GM12878 (cell line): ENCODE measurements around the gene SMU1. TPM values are rescaled to one million over a fixed set of nuclear protein-coding genes. Genes with fewer than 3 reads are reported as not detected.

ENCODE experiments used
- ATAC-seq: fragments of 200-7000 bp; cut with Tn5 transposase; 3 replicates; pipeline ENCODE4 v1.9.1; 2020; ENCODE audit warnings: mild to moderate bottlenecking, moderate library complexity
- BruUV-seq: library from RNA; stranded (reverse); fragments of 400-500 nt; replicated peaks from 2 replicates; lab custom pipeline; 2021; lab: Mats Ljungman, UMichigan
- CTCF ChIA-PET: fragments of 300-600 bp; sonication (Branson Sonifier 250); formaldehyde crosslinking; extraction: SDS; loops from one replicate; lab custom pipeline; 2021; ENCODE audit warnings: inconsistent platforms; lab: Yijun Ruan, JAX
- POLR2A ChIA-PET: fragments of 350-600 bp; formaldehyde crosslinking; extraction: SDS; loops from one replicate; lab custom pipeline; 2021; ENCODE audit warnings: inconsistent platforms; lab: Charles Lee
- RAD21 ChIA-PET: fragments of 300-600 bp; sonication (Branson Sonifier 250); formaldehyde crosslinking; loops from one replicate; lab custom pipeline; 2023; ENCODE audit warnings: antibody characterized with exemption; ENCODE audit not compliant: unreplicated experiment; lab: Charles Lee
- SMC1A ChIA-PET: fragments of 300-600 bp; sonication (Branson Sonifier 250); formaldehyde crosslinking; loops from one replicate; lab custom pipeline; 2023; ENCODE audit not compliant: unreplicated experiment, uncharacterized antibody; lab: Charles Lee
- DNase-seq: peaks from one replicate; pipeline ENCODE4 v3.0.0-alpha.2; 2011; ENCODE audit warnings: low read depth, low spot score
- FAIRE-seq: peaks from 3 replicates; lab custom pipeline; 2011; peaks lifted over from hg19 to GRCh38; lab: Jason Lieb, UNC
- H2AFZ ChIP-seq: 2 replicates; pipeline ENCODE4 v1.6.0; 2011; ENCODE audit warnings: low read depth, low read length, control low read depth; ENCODE audit not compliant: control insufficient read depth
- H3K27ac ChIP-seq: 2 replicates; pipeline ENCODE4 v1.5.1; 2011; ENCODE audit warnings: control low read depth; ENCODE audit not compliant: control insufficient read depth, insufficient read depth
- H3K27me3 ChIP-seq, 2 experiments: replicated peaks in 1 of 2; 2 replicates each; pipeline versions ENCODE4 v1.6.0 to v1.6.1; 2011; ENCODE audit warnings: low read length in 1 of 2; ENCODE audit not compliant: control insufficient read depth in 2 of 2, insufficient read depth in 2 of 2
- H3K36me3 ChIP-seq, 2 experiments: 2 replicates each; pipeline ENCODE4 v1.5.1; 2011; ENCODE audit warnings: low read length in 1 of 2; ENCODE audit not compliant: control insufficient read depth in 2 of 2, insufficient read depth in 2 of 2
- H3K4me1 ChIP-seq: 2 replicates; pipeline ENCODE4 v1.6.1; 2011; ENCODE audit warnings: mild to moderate bottlenecking, low read length, moderate library complexity, mixed read lengths; ENCODE audit not compliant: control insufficient read depth, insufficient read depth
- H3K4me2 ChIP-seq: 2 replicates; pipeline ENCODE4 v1.6.0; 2011; ENCODE audit warnings: control low read depth; ENCODE audit not compliant: control insufficient read depth, insufficient read depth
- H3K4me3 ChIP-seq: fragments of 200-600 bp; sonication (generic); 2 replicates; pipeline ENCODE4 v1.5.1; 2016
- H3K79me2 ChIP-seq: 2 replicates; pipeline ENCODE4 v1.6.0; 2011; ENCODE audit warnings: low read length; ENCODE audit not compliant: control insufficient read depth, insufficient read depth
- H3K9ac ChIP-seq: 2 replicates; pipeline ENCODE4 v1.8.0; 2011; ENCODE audit warnings: low read length, control low read depth, mixed read lengths; ENCODE audit not compliant: control insufficient read depth, insufficient read depth
- H3K9me3 ChIP-seq: replicated peaks from 3 replicates; pipeline ENCODE4 v1.5.1; 2011; ENCODE audit warnings: mild to moderate bottlenecking, low read length; ENCODE audit not compliant: control insufficient read depth, insufficient read depth
- H4K20me1 ChIP-seq: 2 replicates; pipeline ENCODE4 v1.6.0; 2011; ENCODE audit not compliant: control insufficient read depth, insufficient read depth
- ASH2L ChIP-seq: fragments of 300-600, 200-600 bp; sonication (generic); IDR thresholded peaks from 2 replicates; pipeline ENCODE4 v1.6.1; 2017; ENCODE audit warnings: low read depth, mild to moderate bottlenecking, borderline replicate concordance
- BHLHE40 ChIP-seq, 2 experiments: fragments of 450-650 bp in 1 of 2; IDR thresholded peaks; 2 replicates each; pipeline ENCODE4 v1.6.1; 2011 to 2017; ENCODE audit warnings: low read depth in 2 of 2, borderline replicate concordance in 1 of 2, improper control_type of control experiment in 1 of 2, low read length in 1 of 2, mild to moderate bottlenecking in 1 of 2
- CEBPB ChIP-seq, 2 experiments: fragments of 150-350 bp in 1 of 2; IDR thresholded peaks; 2 replicates each; pipeline ENCODE4 v1.6.1; 2012 to 2014; ENCODE audit warnings: low read depth in 2 of 2, low read length in 2 of 2, borderline replicate concordance in 1 of 2, inconsistent platforms in 1 of 2
- CHD2 ChIP-seq: IDR thresholded peaks from 2 replicates; pipeline ENCODE4 v1.6.1; 2011; ENCODE audit warnings: low read depth, low read length, improper control_type of control experiment, borderline replicate concordance
- FOS ChIP-seq: IDR thresholded peaks from 3 replicates; pipeline ENCODE4 v1.6.1; 2011; ENCODE audit warnings: borderline replicate concordance; ENCODE audit not compliant: insufficient read length; ENCODE audit errors: extremely low read depth
- FOXK2 ChIP-seq: fragments of 450-650 bp; IDR thresholded peaks from 2 replicates; pipeline ENCODE4 v1.6.1; 2017; ENCODE audit warnings: mild to moderate bottlenecking, moderate library complexity
- IKZF1 ChIP-seq: fragments of 450-650 bp; conservative IDR thresholded peaks from 2 replicates; pipeline ENCODE4 v1.6.1; 2017; ENCODE audit warnings: antibody characterized with exemption, mild to moderate bottlenecking
- IRF4 ChIP-seq: IDR thresholded peaks from 2 replicates; pipeline ENCODE4 v1.6.1; 2011; ENCODE audit warnings: low read depth, low read length
- JUNB ChIP-seq: IDR thresholded peaks from 2 replicates; pipeline ENCODE4 v1.6.1; 2016; ENCODE audit warnings: antibody characterized with exemption, mild to moderate bottlenecking
- LARP7 ChIP-seq: fragments of 450-650 bp; IDR thresholded peaks from 2 replicates; pipeline ENCODE4 v1.6.1; 2017; ENCODE audit warnings: mild to moderate bottlenecking
- NR2C1 ChIP-seq: fragments of 450-650 bp; IDR thresholded peaks from 2 replicates; pipeline ENCODE4 v1.6.1; 2017; ENCODE audit warnings: antibody characterized with exemption, mild to moderate bottlenecking, moderate library complexity
- PAX5 ChIP-seq: IDR thresholded peaks from 2 replicates; pipeline ENCODE4 v1.6.1; 2011; ENCODE audit warnings: low read depth, low read length, borderline replicate concordance
- POLR2AphosphoS5 ChIP-seq: IDR thresholded peaks from 2 replicates; pipeline ENCODE4 v1.6.1; 2011; ENCODE audit warnings: mild to moderate bottlenecking, low read length, inconsistent platforms
- RUNX3 ChIP-seq: IDR thresholded peaks from 2 replicates; pipeline ENCODE4 v1.6.1; 2012; ENCODE audit warnings: low read length, inconsistent platforms
- SUPT20H ChIP-seq: IDR thresholded peaks from 2 replicates; pipeline ENCODE4 v1.6.1; 2011; ENCODE audit warnings: low read depth, mild to moderate bottlenecking, low read length, moderate library complexity, borderline replicate concordance; ENCODE audit not compliant: control insufficient read depth
- TCF3 ChIP-seq: IDR thresholded peaks from 2 replicates; pipeline ENCODE4 v1.6.1; 2012; ENCODE audit warnings: low read depth, mild to moderate bottlenecking, low read length, borderline replicate concordance; ENCODE audit not compliant: insufficient read depth
- WRNIP1 ChIP-seq: IDR thresholded peaks from 2 replicates; pipeline ENCODE4 v1.6.1; 2011; ENCODE audit warnings: low read depth, low read length, improper control_type of control experiment, borderline replicate concordance
- YY1 ChIP-seq: IDR thresholded peaks from 2 replicates; pipeline ENCODE4 v1.6.1; 2011; ENCODE audit warnings: low read depth, mild to moderate bottlenecking, low read length
- ZZZ3 ChIP-seq: IDR thresholded peaks from 2 replicates; pipeline ENCODE4 v1.6.1; 2011; ENCODE audit warnings: low read depth; ENCODE audit not compliant: control insufficient read depth, insufficient read length
- WGBS: methylation state at CpG from one replicate; pipeline ENCODE4 v1.1.6; 2016; ENCODE audit warnings: low lambda C conversion rate; ENCODE audit not compliant: insufficient replicate concordance, insufficient coverage; ENCODE audit errors: missing lambda C conversion rate; 5-methylcytosine and 5-hydroxymethylcytosine counted together
- in situ Hi-C: fragments of 300-500 bp; cut with MboI; formaldehyde crosslinking; loops from 9 replicates; pipeline ENCODE4 v1.14.3; 2018; ENCODE audit warnings: mixed read lengths
- intact Hi-C: fragments of 100-400 bp; cut with micrococcal nuclease; formaldehyde crosslinking; loops from one replicate; pipeline ENCODE4 v1.14.2; 2022; ENCODE audit not compliant: unreplicated experiment
- polyA plus RNA-seq, 11 experiments: library from polyadenylated mRNA; depleted of rRNA in 4 of 11; unstranded in 6 of 11; stranded (reverse) in 5 of 11; fragments of >200 nt; fragmentation: Nextera tagmentation in 4 of 11; fragmentation: Illumina TruSeq in 1 of 11; extraction: Ambion mirVana in 4 of 11; extraction: Trizol in 1 of 11; gene quantifications; 1 replicate in 1 of 11; 2 replicates in 10 of 11; pipeline versions ENCODE4 v1.2.1 to v1.2.3, GENCODE V29; 2011 to 2016; ENCODE audit warnings: inconsistent platforms in 2 of 11, missing spikeins in 2 of 11, low read depth in 1 of 11
- total RNA-seq, 4 experiments: library from RNA; depleted of rRNA in 3 of 4; stranded (reverse); fragments of >200 nt in 3 of 4; fragmentation: Illumina TruSeq in 1 of 4; extraction: Trizol in 1 of 4; gene quantifications; 2 replicates each; pipeline versions ENCODE4 v1.2.1 to v1.2.3, GENCODE V29; 2013 to 2021
- TF ChIP-seq, protein P1 (sequence below): IDR thresholded peaks from 2 replicates; pipeline ENCODE4 v1.6.1; 2012; ENCODE audit warnings: low read length, inconsistent platforms

The SMU1 gene
- total and polyA plus RNA-seq, 10 of the 15 experiments (the other 5 are each of a cell fraction or from before 2014, with no cell fraction given), result 18.5 to 34.6 (median 20.9) TPM

DNA sequence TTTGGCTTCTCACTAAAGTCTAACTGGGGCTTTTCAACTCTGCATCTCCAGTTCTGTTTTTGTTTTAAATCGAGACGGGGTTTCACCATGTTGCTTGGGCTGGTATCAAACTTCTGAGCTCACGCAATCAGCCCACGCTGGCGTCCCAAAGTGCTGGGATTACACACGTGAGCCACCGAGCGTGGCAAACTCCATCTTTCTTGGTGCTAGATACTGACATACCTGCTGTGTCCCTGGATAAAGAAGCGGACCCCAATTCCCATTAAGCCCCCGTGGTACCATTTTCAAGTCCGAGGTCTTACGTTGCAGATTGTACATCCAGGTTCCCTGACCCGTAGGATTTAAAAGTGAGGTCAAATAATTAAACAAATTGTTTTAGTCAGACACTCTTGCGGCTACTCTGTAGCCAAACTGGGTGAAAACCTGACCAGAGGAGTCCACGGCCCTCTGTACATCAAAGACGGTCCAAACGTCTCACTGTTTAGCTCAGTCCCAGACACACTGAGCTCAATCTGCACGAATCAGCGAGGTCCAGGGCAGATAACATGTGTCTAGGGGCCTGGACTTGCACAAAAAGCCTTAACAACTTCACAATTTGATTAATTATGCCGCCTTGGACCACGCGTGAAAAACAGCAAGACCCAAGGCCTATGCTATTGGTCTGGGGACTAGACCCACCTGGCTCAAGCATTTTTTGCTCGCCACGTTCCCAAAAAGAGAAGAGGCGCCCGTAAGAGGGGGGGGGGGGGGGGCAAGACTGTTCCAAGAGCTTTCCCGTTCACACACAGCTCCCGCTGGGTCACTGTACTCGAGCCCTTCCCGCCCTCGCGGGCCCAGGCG, 52.1 kb downstream of the SMU1 start:
- Histone ChIP-seq H3K9ac (peak overlapping the region; percentile 99), H3K79me2 (peaks cover 73% of the 10 kb centered on the region), H3K4me2 (peak overlapping the region; percentile 89), H3K9me3 (no peaks in the 10 kb centered on the region), H3K4me1 (peaks cover 10% of the 10 kb centered on the region), H3K4me3 (peak overlapping the region; percentile 75), H2AFZ (peak overlapping the region; percentile 94), H4K20me1 (peaks cover 5% of the 10 kb centered on the region), H3K36me3 (peaks cover 0 to 27% of the 10 kb centered on the region in 2 experiments; a peak in 3 of 4 replicates), H3K27me3 (no peaks in the 10 kb centered on the region), H3K27ac (peak overlapping the region; percentile 97)
- POLR2A ChIA-PET, result interaction anchor here (0.6 to 6.4 kb wide), 25 partner anchors 8 to 499 kb away, joined by 3 to 46 read pairs (median 5); partner anchors contain the start of genes APTX, B4GALT1, BAG1 and CHMP5
- TF ChIP-seq ZZZ3 (no peak), LARP7 (no peak), FOXK2 (no peak), RUNX3 (peak; percentile 14; the same call in 1 of the 2 replicates), IRF4 (no peak), WRNIP1 (no peak), ASH2L (no peak), IKZF1 (no peak), CEBPB (IDR thresholded peaks at IDR 0.05; ENCODE audit: borderline replicate concordance in 1 of 2, low read depth in 2 of 2, low read length in 2 of 2) (no peak), POLR2AphosphoS5 (no peak), PAX5 (no peak), NR2C1 (no peak), TCF3 (no peak), FOS (no peak), YY1 (0 out of 2 replicates have a peak, but pooled peaks have one; percentile 31), SUPT20H (no peak), BHLHE40 (IDR thresholded peaks at IDR 0.05; ENCODE audit: borderline replicate concordance in 1 of 2, low read depth in 2 of 2, low read length in 1 of 2) (peak in 1 of 2 experiments; percentile 55; a peak in 1 of 4 replicates), CHD2 (no peak), JUNB (no peak)
- TF ChIP-seq, protein P1, sequence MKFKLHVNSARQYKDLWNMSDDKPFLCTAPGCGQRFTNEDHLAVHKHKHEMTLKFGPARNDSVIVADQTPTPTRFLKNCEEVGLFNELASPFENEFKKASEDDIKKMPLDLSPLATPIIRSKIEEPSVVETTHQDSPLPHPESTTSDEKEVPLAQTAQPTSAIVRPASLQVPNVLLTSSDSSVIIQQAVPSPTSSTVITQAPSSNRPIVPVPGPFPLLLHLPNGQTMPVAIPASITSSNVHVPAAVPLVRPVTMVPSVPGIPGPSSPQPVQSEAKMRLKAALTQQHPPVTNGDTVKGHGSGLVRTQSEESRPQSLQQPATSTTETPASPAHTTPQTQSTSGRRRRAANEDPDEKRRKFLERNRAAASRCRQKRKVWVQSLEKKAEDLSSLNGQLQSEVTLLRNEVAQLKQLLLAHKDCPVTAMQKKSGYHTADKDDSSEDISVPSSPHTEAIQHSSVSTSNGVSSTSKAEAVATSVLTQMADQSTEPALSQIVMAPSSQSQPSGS, result no peak
- SMC1A ChIA-PET, result interaction anchor here (0.8 to 1.7 kb wide), 10 partner anchors 10 to 133 kb away, joined by 3 to 4 read pairs (median 3); partner anchors contain the start of gene APTX
- FAIRE-seq, result no peak
- CTCF ChIA-PET, result interaction anchor here (1.3 to 2.8 kb wide), 4 partner anchors 12 to 202 kb away, joined by 3 to 8 read pairs (median 4); partner anchors contain the start of gene APTX
- WGBS, result under 1% methylated on average over 33 of the region's 33 CpGs
- TSS peak; percentile 69 for BruUV-seq
- RAD21 ChIA-PET, result interaction anchor here (0.9 to 4.0 kb wide), 5 partner anchors 19 to 266 kb away, joined by 3 to 15 read pairs (median 4); partner anchors contain the start of gene NFX1
- in situ Hi-C loops (no loop called here), intact Hi-C loops (loop anchor here (2.0 kb wide), 2 partner anchors 52 to 200 kb away; partner anchors contain the start of gene SMU1)
- peak; percentile 8 for ATAC-seq
- no peak for DNase-seq
